Endothelial cell of umbilical vein (primary cell): Measurements from ENCODE around the gene SLC26A6. TPM values are rescaled to one million over a fixed set of nuclear protein-coding genes. Genes with fewer than 3 reads are reported as not detected.

Experiments
- BruUV-seq: library from RNA; stranded (reverse); fragments of 400-500 nt; replicated peaks from 2 replicates; lab custom pipeline; 2021; lab: Mats Ljungman, UMichigan
- CTCF ChIA-PET: fragments of 300-600, 350-600 bp; sonication (Branson Sonifier 250); formaldehyde crosslinking; loops from one replicate; lab custom pipeline; 2021; ENCODE audit warnings: antibody characterized with exemption, inconsistent platforms; lab: Charles Lee
- POLR2A ChIA-PET: fragments of 300-600, 350-600 bp; sonication (Branson Sonifier 250); formaldehyde crosslinking; loops from one replicate; lab custom pipeline; 2021; ENCODE audit warnings: antibody characterized with exemption, inconsistent platforms; lab: Charles Lee
- DNase-seq: peaks from one replicate; pipeline ENCODE4 v3.0.0-alpha.2; 2011; ENCODE audit warnings: low read depth, low spot score
- FAIRE-seq: peaks from 2 replicates; lab custom pipeline; 2011; peaks lifted over from hg19 to GRCh38; lab: Jason Lieb, UNC
- H2AFZ ChIP-seq: 2 replicates; pipeline ENCODE4 v1.6.0; 2012; ENCODE audit warnings: low read depth, low read length, control low read depth, inconsistent platforms
- H3K27ac ChIP-seq: 2 replicates; pipeline ENCODE4 v1.5.1; 2011; ENCODE audit warnings: low read depth, mild to moderate bottlenecking, control low read depth, low read length, moderate library complexity; ENCODE audit not compliant: insufficient read depth
- H3K27me3 ChIP-seq, 2 experiments: 2 replicates each; pipeline versions ENCODE4 v1.6.0 to v1.6.1; 2011; ENCODE audit warnings: low read length in 2 of 2, mixed read lengths in 1 of 2; ENCODE audit not compliant: control insufficient read depth in 2 of 2, insufficient read depth in 2 of 2
- H3K36me3 ChIP-seq, 2 experiments: 2 replicates in 1 of 2; 3 replicates in 1 of 2; pipeline ENCODE4 v1.5.1; 2011; ENCODE audit warnings: low read length in 2 of 2, mild to moderate bottlenecking in 1 of 2, moderate library complexity in 1 of 2; ENCODE audit not compliant: control insufficient read depth in 2 of 2, insufficient read depth in 2 of 2; ENCODE audit errors: extremely low read depth in 1 of 2
- H3K4me1 ChIP-seq: 3 replicates; pipeline ENCODE4 v1.5.1; 2011; ENCODE audit warnings: mild to moderate bottlenecking, low read length; ENCODE audit not compliant: control insufficient read depth, insufficient read depth; ENCODE audit errors: extremely low read depth
- H3K4me2 ChIP-seq: 2 replicates; pipeline ENCODE4 v1.6.1; 2011; ENCODE audit warnings: low read length, control low read depth, mixed read lengths; ENCODE audit not compliant: insufficient read depth
- H3K4me3 ChIP-seq, 3 experiments: fragments of 200-600 bp in 1 of 3; sonication (generic), shearing (Covaris generic) in 1 of 3; replicated peaks in 1 of 3; 2 replicates each; pipeline ENCODE4 v1.5.1; 2011 to 2016; ENCODE audit warnings: control low read depth in 3 of 3, low read length in 3 of 3, mild to moderate bottlenecking in 2 of 3, inconsistent platforms in 1 of 3, low read depth in 1 of 3, moderate library complexity in 1 of 3; ENCODE audit not compliant: insufficient read depth in 1 of 3
- H3K79me2 ChIP-seq: 2 replicates; pipeline ENCODE4 v1.6.0; 2012; ENCODE audit warnings: low read length, inconsistent platforms; ENCODE audit not compliant: control insufficient read depth, insufficient read depth
- H3K9ac ChIP-seq: replicated peaks from 2 replicates; pipeline ENCODE3; 2011; ENCODE audit warnings: low read length, control low read depth; ENCODE audit not compliant: insufficient read depth; ENCODE audit errors: extremely low read depth
- H3K9me1 ChIP-seq: replicated peaks from 3 replicates; pipeline ENCODE4 v1.6.0; 2011; ENCODE audit warnings: mild to moderate bottlenecking, low read length; ENCODE audit not compliant: control insufficient read depth, insufficient read depth; ENCODE audit errors: extremely low read depth
- H3K9me3 ChIP-seq: replicated peaks from 2 replicates; pipeline ENCODE4 v1.5.1; 2012; ENCODE audit warnings: low read length, inconsistent platforms; ENCODE audit not compliant: control insufficient read depth, insufficient read depth
- H4K20me1 ChIP-seq: replicated peaks from 2 replicates; pipeline ENCODE3; 2011; ENCODE audit warnings: mild to moderate bottlenecking, low read length; ENCODE audit not compliant: control insufficient read depth, insufficient read depth; ENCODE audit errors: extremely low read depth
- CTCF ChIP-seq, 2 donors: IDR thresholded peaks; 1 replicate in 1 of 2; 2 replicates in 1 of 2; pipeline ENCODE4 v1.5.1; 2011; ENCODE audit warnings: low read length in 2 of 2, mild to moderate bottlenecking in 2 of 2, moderate library complexity in 2 of 2, control low read depth in 1 of 2, inconsistent platforms in 1 of 2, low read depth in 1 of 2; ENCODE audit not compliant: insufficient read depth in 1 of 2; ENCODE audit errors: extremely low read depth in 1 of 2
- EZH2 ChIP-seq: IDR thresholded peaks from 2 replicates; pipeline ENCODE4 v1.6.1; 2012; ENCODE audit warnings: borderline replicate concordance, low read depth, mild to moderate bottlenecking, moderate library complexity, low read length, inconsistent platforms; ENCODE audit not compliant: severe bottlenecking
- FOS ChIP-seq: IDR thresholded peaks from 2 replicates; pipeline ENCODE4 v1.6.1; 2011; ENCODE audit warnings: mild to moderate bottlenecking, low read length, moderate library complexity, borderline replicate concordance; ENCODE audit not compliant: insufficient read depth
- GATA2 ChIP-seq: IDR thresholded peaks from 2 replicates; pipeline ENCODE4 v1.7.0; 2011; ENCODE audit warnings: low read depth, mild to moderate bottlenecking, moderate library complexity, mixed read lengths, low read length; ENCODE audit not compliant: insufficient read length, insufficient read depth
- JUN ChIP-seq: IDR thresholded peaks from 2 replicates; pipeline ENCODE4 v1.6.1; 2011; ENCODE audit warnings: borderline replicate concordance, low read depth; ENCODE audit not compliant: insufficient read length, insufficient read depth
- MYC ChIP-seq: IDR thresholded peaks from one replicate; pipeline ENCODE4 v1.6.1; 2011; ENCODE audit warnings: mild to moderate bottlenecking, low read depth, low read length
- POLR2A ChIP-seq: IDR thresholded peaks from 2 replicates; pipeline ENCODE4 v1.6.1; 2012; ENCODE audit warnings: low read depth, mild to moderate bottlenecking, control low read depth, low read length
- POLR2AphosphoS5 ChIP-seq: IDR thresholded peaks from 2 replicates; pipeline ENCODE4 v1.6.1; 2012; ENCODE audit warnings: low read depth, mild to moderate bottlenecking, control low read depth, low read length, moderate library complexity; ENCODE audit not compliant: insufficient read depth
- dilution Hi-C: fragments of 300-500 bp; cut with MboI; formaldehyde crosslinking; loops from one replicate; pipeline ENCODE4 v1.15.0; 2019; ENCODE audit warnings: low sequenced_read_pairs; ENCODE audit not compliant: extremely low pct_ligation_motif_present
- intact Hi-C: fragments of 100-400 bp; cut with micrococcal nuclease; formaldehyde crosslinking; loops from one replicate; pipeline ENCODE4 v1.10.0; 2022
- polyA plus RNA-seq, 4 experiments: library from polyadenylated mRNA; depleted of rRNA in 3 of 4; stranded (reverse) in 3 of 4; unstranded in 1 of 4; fragments of >200 nt; gene quantifications; 2 replicates each; pipeline versions ENCODE4 v1.2.1 to v1.2.3, GENCODE V29; 2011 to 2012; ENCODE audit warnings: missing spikeins in 1 of 4
- total RNA-seq: library from RNA; stranded (reverse); gene quantifications from 2 replicates; pipeline ENCODE4 v1.2.3, GENCODE V29; 2021
- TF ChIP-seq, protein P1 (sequence below): IDR thresholded peaks from 2 replicates; pipeline ENCODE4 v1.6.1; 2011; ENCODE audit not compliant: insufficient read depth, insufficient read length

The SLC26A6 gene
- total and polyA plus RNA-seq, 2 donors (not counting 3 experiments of a cell fraction or from before 2014, with no cell fraction given), result 31.0 to 32.2 TPM

- FAIRE-seq (no peak), DNase-seq (no peak)
- Histone ChIP-seq H3K4me2 (no peak overlapping the region), H3K9me3 (no peaks in the 10 kb centered on the region), H3K4me1 (peaks cover 6% of the 10 kb centered on the region), H3K36me3 (peaks cover 4 to 23% of the 10 kb centered on the region in 2 experiments), H4K20me1 (no peaks in the 10 kb centered on the region), H3K27me3 (peaks cover 6 to 9% of the 10 kb centered on the region in 2 experiments), H3K9ac (no peak overlapping the region), H3K4me3 (no peak overlapping the region), H3K27ac (no peak overlapping the region), H2AFZ (no peak overlapping the region), H3K9me1 (no peaks in the 10 kb centered on the region), H3K79me2 (no peaks in the 10 kb centered on the region)
- intact Hi-C loops, result no loop called here
- TF ChIP-seq JUN, result no peak
- no peak for TF ChIP-seq POLR2A
- no peak for TF ChIP-seq POLR2AphosphoS5
- TF ChIP-seq CTCF (IDR thresholded peaks at IDR 0.05; ENCODE audit: extremely low read depth in 1 of 2, insufficient read depth in 1 of 2, low read depth in 1 of 2, low read length in 2 of 2), result no peak
- no peak for TF ChIP-seq FOS
- no peak for TF ChIP-seq EZH2
- no peak for TF ChIP-seq MYC
- no peak for TF ChIP-seq GATA2
- TF ChIP-seq, protein P1, sequence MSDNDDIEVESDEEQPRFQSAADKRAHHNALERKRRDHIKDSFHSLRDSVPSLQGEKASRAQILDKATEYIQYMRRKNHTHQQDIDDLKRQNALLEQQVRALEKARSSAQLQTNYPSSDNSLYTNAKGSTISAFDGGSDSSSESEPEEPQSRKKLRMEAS, result no peak
- ChIA-PET POLR2A (no interaction called here), CTCF (no interaction called here)
- dilution Hi-C loops, result no loop called here
- BruUV-seq, result no TSS peak
Observed at GRCh38 chr3:48596157-48596556, 39.1 kb downstream of the SLC26A6 start.
